ENCODE measurements around the gene LPIN3.
"Not testable (repeated sequence)": the region's sequence is repeated elsewhere in the genome, so short reads cannot be mapped to it uniquely, and the experiment has no call there.

LPIN3 gene

DNA sequence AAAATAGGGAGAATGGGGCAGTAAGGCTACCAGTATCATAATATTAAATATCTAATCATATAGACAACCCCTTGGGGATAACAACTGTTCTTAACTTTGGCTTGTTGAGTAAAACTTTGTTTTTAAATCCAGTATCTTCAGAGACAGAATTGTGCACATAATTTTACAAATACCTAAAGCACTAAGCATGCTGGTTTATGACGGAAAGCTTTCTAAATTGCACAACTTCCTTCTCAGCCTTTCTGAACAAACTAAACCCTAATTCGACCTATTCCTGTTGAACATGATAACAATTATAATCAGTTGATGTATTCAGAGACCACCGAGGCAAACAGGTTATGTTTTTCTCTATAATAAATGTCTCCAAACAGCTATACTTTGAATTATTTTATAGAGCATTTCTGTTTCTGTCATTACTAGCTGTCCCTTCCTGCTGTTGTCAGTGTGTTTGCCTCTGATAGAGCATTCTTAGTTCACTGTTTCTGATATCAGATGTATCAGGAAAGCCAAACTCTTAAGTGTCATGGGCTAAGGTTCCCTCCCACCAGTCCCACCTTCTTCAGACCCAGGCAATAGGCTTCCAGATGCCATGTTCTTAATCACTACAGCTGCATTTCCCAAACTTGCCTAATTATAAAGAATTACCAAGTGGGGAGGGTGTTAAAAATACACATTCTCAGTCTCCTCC, 31.8 kb upstream of the LPIN3 start:
- H3K4me3 Mint-ChIP-seq = no peak overlapping the region
- H3K27ac Mint-ChIP-seq = peak overlapping the region; percentile 2 to 41 (median 10)
- TF ChIP-seq CTCF (IDR thresholded peaks at IDR 0.05; ENCODE audit: unreplicated experiment in 3 of 3) = no peak
- no peaks in the 10 kb centered on the region for H3K27me3 Mint-ChIP-seq (ENCODE audit: low read depth)
- H3K4me1 Mint-ChIP-seq = peaks cover 8% of the 10 kb centered on the region
- H3K36me3 Mint-ChIP-seq (ENCODE audit: low read depth) = no peaks in the 10 kb centered on the region
- no peaks in the 10 kb centered on the region for H3K9me3 Mint-ChIP-seq

DNA sequence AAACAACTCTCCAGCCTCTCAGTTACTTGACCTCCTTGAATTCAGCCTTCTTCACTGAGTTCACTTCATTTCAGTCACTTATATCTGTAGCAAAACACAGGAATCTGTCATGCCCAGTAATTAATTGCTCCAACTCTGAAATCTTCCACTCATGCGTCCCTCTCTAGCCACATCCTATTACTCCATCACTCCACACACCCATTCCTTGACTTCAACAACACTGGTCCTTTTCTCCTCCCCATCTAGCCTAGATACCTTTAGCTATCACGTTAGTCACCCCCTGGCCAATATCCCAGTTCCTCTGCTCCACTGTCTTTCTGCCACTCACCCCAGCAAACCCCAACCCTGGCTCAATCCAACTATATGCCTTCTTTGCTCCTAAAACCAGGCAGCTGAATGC, 30.8 kb upstream of the LPIN3 start:
- H3K4me1 Mint-ChIP-seq = peaks cover 18% of the 10 kb centered on the region
- peak overlapping the region; percentile 2 to 39 (median 24) for H3K27ac Mint-ChIP-seq
- no peak for TF ChIP-seq CTCF (IDR thresholded peaks at IDR 0.05; ENCODE audit: unreplicated experiment in 3 of 3)
- no peak overlapping the region for H3K4me3 Mint-ChIP-seq
- no peaks in the 10 kb centered on the region for H3K27me3 Mint-ChIP-seq (ENCODE audit: low read depth)
- H3K9me3 Mint-ChIP-seq = no peaks in the 10 kb centered on the region
- H3K36me3 Mint-ChIP-seq (ENCODE audit: low read depth) = no peaks in the 10 kb centered on the region

DNA sequence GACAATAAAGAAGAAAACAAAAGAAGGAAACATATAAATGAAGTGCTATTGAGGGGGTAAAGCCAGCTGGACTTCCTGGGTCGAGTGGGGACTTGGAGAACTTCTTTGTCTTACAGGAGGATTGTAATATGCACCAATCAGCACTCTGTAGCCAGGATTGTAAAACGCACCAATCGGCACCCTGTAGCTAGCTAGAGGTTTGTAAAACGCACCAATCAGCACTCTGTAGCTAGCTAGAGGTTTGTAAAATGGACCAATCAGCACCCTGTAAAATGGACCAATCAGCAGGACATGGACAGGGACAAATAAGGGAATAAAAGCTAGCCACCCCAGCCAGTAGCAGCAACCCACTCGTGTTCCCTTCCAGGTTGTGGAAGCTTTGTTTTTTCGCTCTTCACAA, 28.6 kb upstream of the LPIN3 start:
- not testable (repeated sequence) for H3K27ac Mint-ChIP-seq; H3K36me3 Mint-ChIP-seq (ENCODE audit: low read depth); H3K4me3 Mint-ChIP-seq; H3K27me3 Mint-ChIP-seq (ENCODE audit: low read depth); H3K9me3 Mint-ChIP-seq
- H3K4me1 Mint-ChIP-seq = peaks cover 36% of the 10 kb centered on the region

- peak overlapping the region; percentile 65 to 95 (median 85) for H3K27ac Mint-ChIP-seq
- H3K9me3 Mint-ChIP-seq = no peaks in the 10 kb centered on the region
- H3K36me3 Mint-ChIP-seq (ENCODE audit: low read depth) = no peaks in the 10 kb centered on the region
- no peak for TF ChIP-seq CTCF (IDR thresholded peaks at IDR 0.05; ENCODE audit: unreplicated experiment in 3 of 3)
- H3K4me1 Mint-ChIP-seq = peaks cover 36% of the 10 kb centered on the region
- peak overlapping the region; percentile 58 to 73 (median 67) for H3K4me3 Mint-ChIP-seq
- peaks cover 2% of the 10 kb centered on the region for H3K27me3 Mint-ChIP-seq (ENCODE audit: low read depth)
These were observed 26.2 kb upstream of the LPIN3 start for GRCh38 chr20:41314386-41314785.

GRCh38 chr20:41316051-41316450, 24.6 kb upstream of the LPIN3 start:
- TF ChIP-seq CTCF (IDR thresholded peaks at IDR 0.05; ENCODE audit: unreplicated experiment in 3 of 3) = no peak
- Mint-ChIP-seq H3K4me1 (peaks cover 29% of the 10 kb centered on the region), H3K4me3 (peak overlapping the region; percentile 82 to 87 (median 87)), H3K36me3 (ENCODE audit: low read depth) (no peaks in the 10 kb centered on the region), H3K9me3 (no peaks in the 10 kb centered on the region), H3K27me3 (ENCODE audit: low read depth) (peaks cover 4% of the 10 kb centered on the region), H3K27ac (peak overlapping the region; percentile 83 to 95 (median 85))

DNA sequence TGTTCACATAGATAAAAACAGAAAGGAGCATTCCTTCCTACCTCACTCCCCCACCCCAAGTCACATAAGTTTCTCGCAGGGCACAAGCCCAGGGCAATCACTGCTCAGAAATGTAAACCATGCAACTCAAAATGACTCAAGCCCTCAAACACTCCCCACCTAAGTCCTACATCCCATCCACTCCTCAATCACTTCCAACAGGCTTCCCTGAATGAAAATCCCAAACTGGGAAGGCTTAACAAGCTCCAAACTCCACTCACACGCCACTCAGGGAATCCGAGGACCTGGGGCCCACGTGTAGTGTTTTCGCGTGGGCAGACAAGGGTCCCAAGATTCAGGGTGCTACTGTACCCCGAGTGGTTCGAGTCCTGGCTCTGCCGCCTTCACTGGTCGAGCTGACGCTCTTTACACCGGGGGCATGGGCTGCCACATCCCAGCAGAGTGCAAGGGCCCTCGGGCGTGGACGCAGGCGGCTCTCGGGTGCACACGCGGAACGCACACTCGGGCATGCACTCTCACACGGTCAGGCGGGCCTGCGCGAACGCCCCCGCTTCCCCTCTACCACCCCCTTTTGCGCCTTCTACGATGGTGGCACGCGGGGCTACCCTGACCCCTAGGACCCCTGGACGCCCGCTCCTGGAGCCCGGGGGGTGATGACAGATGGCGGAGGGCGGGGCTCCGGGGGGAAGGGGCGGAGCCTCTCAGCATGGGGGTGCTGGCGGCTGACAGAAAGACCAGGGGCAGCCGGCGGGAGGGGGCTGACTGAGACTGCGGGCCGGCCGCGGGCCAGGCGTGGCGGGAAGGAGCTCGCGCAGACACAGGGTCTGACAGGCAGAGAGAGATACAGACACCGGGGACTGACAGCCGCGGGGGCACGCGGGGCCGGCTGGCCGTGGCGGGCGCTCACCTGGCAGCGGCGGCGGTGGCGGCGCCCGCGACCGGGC, 23.7 kb upstream of the LPIN3 start:
- H3K4me3 Mint-ChIP-seq = peak overlapping the region; percentile 82 to 87 (median 87)
- H3K36me3 Mint-ChIP-seq (ENCODE audit: low read depth) = no peaks in the 10 kb centered on the region
- H3K9me3 Mint-ChIP-seq = no peaks in the 10 kb centered on the region
- H3K4me1 Mint-ChIP-seq = peaks cover 29% of the 10 kb centered on the region
- peaks cover 4% of the 10 kb centered on the region for H3K27me3 Mint-ChIP-seq (ENCODE audit: low read depth)
- TF ChIP-seq CTCF (IDR thresholded peaks at IDR 0.05; ENCODE audit: unreplicated experiment in 3 of 3) = no peak
- peak overlapping the region; percentile 83 to 95 (median 85) for H3K27ac Mint-ChIP-seq
